IPS DF 6.9 (cell line): Measurements from ENCODE around the gene FNDC10.

Experiments
- DNase-seq: peaks from one replicate; pipeline ENCODE4 v3.0.0-alpha.2; 2013; ENCODE audit warnings: low read depth, low spot score
- H3K27ac ChIP-seq: one replicate; pipeline ENCODE4 v1.5.1; 2013; ENCODE audit warnings: low read length, control low read depth
- H3K27me3 ChIP-seq: 2 replicates; pipeline ENCODE4 v1.6.1; 2013; ENCODE audit warnings: mild to moderate bottlenecking, low read length; ENCODE audit not compliant: control insufficient read depth, insufficient read depth
- H3K36me3 ChIP-seq: 2 replicates; pipeline ENCODE4 v1.6.1; 2013; ENCODE audit warnings: low read length; ENCODE audit not compliant: control insufficient read depth, insufficient read depth
- H3K4me1 ChIP-seq: 2 replicates; pipeline ENCODE4 v1.6.1; 2013; ENCODE audit warnings: low read length; ENCODE audit not compliant: control insufficient read depth, insufficient read depth
- H3K4me3 ChIP-seq: 2 replicates; pipeline ENCODE4 v1.5.1; 2013; ENCODE audit warnings: mild to moderate bottlenecking, low read length
- H3K9me3 ChIP-seq: 2 replicates; pipeline ENCODE4 v1.6.1; 2013; ENCODE audit warnings: low read length, inconsistent platforms; ENCODE audit not compliant: control insufficient read depth, insufficient read depth
- WGBS: extraction: QIAGEN DNeasy Blood & Tissue Kit; methylation state at CpG from one replicate; pipeline ENCODE4 v1.1.7; 2013; ENCODE audit warnings: mixed read lengths, missing lambda C conversion rate; ENCODE audit not compliant: insufficient read length, insufficient coverage; 5-methylcytosine and 5-hydroxymethylcytosine counted together

The FNDC10 gene

GRCh38 chr1:1604374-1605033, 4.6 kb upstream of the FNDC10 start:
- DNase-seq = no peak
- Histone ChIP-seq H3K9me3 (no peaks in the 10 kb centered on the region), H3K4me3 (no peak overlapping the region), H3K36me3 (no peaks in the 10 kb centered on the region), H3K4me1 (peaks cover under 1% of the 10 kb centered on the region; the same call in 1 of the 2 replicates), H3K27me3 (peaks cover 3% of the 10 kb centered on the region; the same call in 1 of the 2 replicates), H3K27ac (no peak overlapping the region)
- WGBS = no CpG with 5 or more reads among the region's 15 CpGs

GRCh38 chr1:1603671-1604373, 3.9 kb upstream of the FNDC10 start:
- Histone ChIP-seq H3K4me1 (peaks cover 2% of the 10 kb centered on the region; the same call in 1 of the 2 replicates), H3K36me3 (no peaks in the 10 kb centered on the region), H3K4me3 (no peak overlapping the region), H3K9me3 (no peaks in the 10 kb centered on the region), H3K27ac (no peak overlapping the region), H3K27me3 (peaks cover 3% of the 10 kb centered on the region; the same call in 1 of the 2 replicates)
- no CpG with 5 or more reads among the region's 13 CpGs for WGBS
- no peak for DNase-seq

DNA sequence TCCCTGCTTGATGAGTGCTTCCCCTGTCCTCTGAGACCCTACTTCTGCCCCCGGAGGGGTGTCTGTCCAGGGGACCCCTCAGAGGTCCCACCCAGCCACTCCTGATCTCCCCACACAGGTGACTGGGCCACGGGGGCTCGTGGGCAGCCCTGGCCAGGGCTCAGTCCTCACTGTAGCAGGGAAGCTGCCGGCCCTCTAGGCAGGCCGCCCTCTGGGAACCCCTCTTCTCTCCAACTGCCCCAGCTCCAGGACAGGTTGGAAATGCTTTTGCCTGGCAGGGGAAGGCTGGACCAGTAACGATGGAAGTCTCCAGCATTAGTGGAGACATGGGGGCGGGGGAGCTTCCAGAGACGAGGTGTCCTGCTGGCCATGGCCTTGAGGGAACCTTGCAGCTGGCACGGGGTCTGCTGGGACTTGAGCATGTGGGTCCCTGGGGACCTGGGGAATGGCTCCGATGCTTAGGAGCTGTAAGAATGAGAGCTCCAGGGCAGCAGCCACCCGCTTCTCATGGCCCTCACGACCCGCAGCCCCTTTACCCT, 3.1 kb upstream of the FNDC10 start:
- WGBS = no CpG with 5 or more reads among the region's 13 CpGs
- no peaks in the 10 kb centered on the region for H3K36me3 ChIP-seq
- no peaks in the 10 kb centered on the region for H3K9me3 ChIP-seq
- DNase-seq = no peak
- H3K27ac ChIP-seq = no peak overlapping the region
- no peak overlapping the region for H3K4me3 ChIP-seq
- peaks cover 5% of the 10 kb centered on the region for H3K27me3 ChIP-seq
- peaks cover 3% of the 10 kb centered on the region; the same call in 1 of the 2 replicates for H3K4me1 ChIP-seq

DNA sequence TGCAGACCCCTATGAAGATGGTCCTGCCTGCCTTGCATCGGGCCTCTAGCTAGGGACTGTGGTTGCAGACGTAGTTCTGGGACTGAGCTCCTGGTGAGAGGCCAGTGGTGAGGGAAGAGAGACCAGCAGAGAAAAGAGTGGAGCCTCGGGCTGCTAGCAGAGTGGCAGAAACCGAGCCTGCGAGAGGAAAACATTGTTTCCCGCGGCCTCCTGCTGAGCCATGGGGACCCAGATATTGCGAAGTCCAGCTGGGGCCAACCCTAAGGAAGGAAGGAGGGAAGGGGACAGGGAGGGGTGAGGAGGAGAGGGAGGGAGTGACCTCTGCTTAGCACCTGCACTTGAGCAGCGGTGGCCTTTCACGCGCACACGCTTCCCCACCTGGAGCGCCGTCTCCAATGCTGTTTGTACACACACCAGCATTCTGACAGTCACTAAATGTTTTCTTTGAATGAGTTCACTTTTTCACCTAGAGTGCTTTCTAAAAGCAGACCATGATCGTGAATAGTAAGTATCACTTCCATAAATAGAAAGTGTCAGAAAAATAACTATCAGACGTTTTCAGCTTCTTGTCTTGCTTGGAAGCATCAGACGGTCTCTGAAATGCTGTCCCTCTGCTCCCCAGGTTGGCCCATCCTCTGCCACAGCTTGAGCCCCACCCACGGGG, 2.5 kb upstream of the FNDC10 start:
- Histone ChIP-seq H3K27ac (no peak overlapping the region), H3K9me3 (no peaks in the 10 kb centered on the region), H3K27me3 (peaks cover 5% of the 10 kb centered on the region), H3K4me1 (peaks cover 7% of the 10 kb centered on the region; the same call in 1 of the 2 replicates), H3K36me3 (no peaks in the 10 kb centered on the region), H3K4me3 (no peak overlapping the region)
- no peak for DNase-seq
- no CpG with 5 or more reads among the region's 18 CpGs for WGBS

- H3K4me1 ChIP-seq = peaks cover 12% of the 10 kb centered on the region
- no peaks in the 10 kb centered on the region for H3K9me3 ChIP-seq
- WGBS = no CpG with 5 or more reads among the region's 15 CpGs
- no peaks in the 10 kb centered on the region for H3K36me3 ChIP-seq
- peaks cover 5% of the 10 kb centered on the region for H3K27me3 ChIP-seq
- no peak for DNase-seq
- no peak overlapping the region for H3K27ac ChIP-seq
- no peak overlapping the region for H3K4me3 ChIP-seq
These were observed 1.8 kb upstream of the FNDC10 start for GRCh38 chr1:1601564-1602303.

GRCh38 chr1:1600861-1601563, 1.1 kb upstream of the FNDC10 start:
- Histone ChIP-seq H3K36me3 (no peaks in the 10 kb centered on the region), H3K9me3 (no peaks in the 10 kb centered on the region), H3K4me3 (no peak overlapping the region), H3K27ac (no peak overlapping the region), H3K4me1 (peaks cover 12% of the 10 kb centered on the region), H3K27me3 (peaks cover 5% of the 10 kb centered on the region)
- DNase-seq = no peak
- WGBS = no CpG with 5 or more reads among the region's 22 CpGs

DNA sequence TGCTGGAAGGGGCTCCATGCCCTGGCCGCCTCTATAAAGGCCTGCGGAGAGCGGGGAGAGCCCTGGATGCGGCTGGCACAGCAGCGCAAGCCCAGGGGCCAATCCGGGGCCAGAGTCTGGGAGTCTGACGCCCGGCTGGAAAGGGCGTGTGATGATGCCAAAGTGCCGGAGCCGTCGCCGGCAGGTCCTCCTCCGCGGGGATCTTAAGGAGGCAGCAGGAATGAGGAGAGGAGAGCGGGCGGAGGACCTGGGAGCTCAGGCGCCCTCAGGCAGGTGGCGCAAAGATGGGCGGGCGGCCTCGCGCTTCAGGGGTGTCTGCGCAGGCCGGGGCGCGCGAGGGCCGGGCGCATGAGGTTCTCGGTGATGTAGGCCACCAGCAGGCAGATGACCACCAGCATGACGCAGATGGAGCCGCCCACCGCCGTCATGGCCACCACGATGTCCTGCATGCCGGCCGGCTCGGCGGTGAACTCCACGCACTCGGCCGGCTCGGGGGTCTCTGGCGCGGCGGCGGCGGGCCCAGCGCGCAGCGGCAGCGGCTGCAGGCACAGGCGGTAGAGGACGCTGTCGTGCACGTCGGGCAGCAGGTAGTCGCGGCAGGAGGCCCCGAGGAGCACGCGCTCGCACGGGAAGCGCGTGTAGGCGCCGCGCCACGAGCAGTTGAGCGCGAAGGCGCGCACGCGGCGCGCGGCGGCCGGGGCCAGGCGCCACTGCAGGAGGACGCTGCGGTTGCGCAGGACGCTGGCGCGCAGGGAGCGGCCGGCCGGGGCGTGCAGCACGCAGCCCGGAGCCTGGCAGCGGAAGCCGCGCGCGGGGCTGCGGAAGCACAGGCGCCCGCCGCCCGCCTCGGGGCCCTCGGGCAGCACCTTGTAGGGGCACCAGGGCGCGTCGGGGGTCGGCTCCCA, 653 bp downstream of the FNDC10 start:
- Histone ChIP-seq H3K27ac (no peak overlapping the region), H3K4me1 (peaks cover 12% of the 10 kb centered on the region), H3K27me3 (peaks cover 5% of the 10 kb centered on the region), H3K4me3 (peak overlapping the region; percentile 43; the same call in 1 of the 2 replicates), H3K9me3 (no peaks in the 10 kb centered on the region), H3K36me3 (no peaks in the 10 kb centered on the region)
- WGBS = no CpG with 5 or more reads among the region's 111 CpGs
- no peak for DNase-seq

- Histone ChIP-seq H3K27ac (no peak overlapping the region), H3K4me3 (no peak overlapping the region), H3K9me3 (no peaks in the 10 kb centered on the region), H3K4me1 (peaks cover 12% of the 10 kb centered on the region), H3K36me3 (no peaks in the 10 kb centered on the region), H3K27me3 (peaks cover 5% of the 10 kb centered on the region)
- WGBS = no CpG with 5 or more reads among the region's 13 CpGs
- no peak for DNase-seq
These were observed 1.3 kb downstream of the FNDC10 start for GRCh38 chr1:1598720-1599029.

DNA sequence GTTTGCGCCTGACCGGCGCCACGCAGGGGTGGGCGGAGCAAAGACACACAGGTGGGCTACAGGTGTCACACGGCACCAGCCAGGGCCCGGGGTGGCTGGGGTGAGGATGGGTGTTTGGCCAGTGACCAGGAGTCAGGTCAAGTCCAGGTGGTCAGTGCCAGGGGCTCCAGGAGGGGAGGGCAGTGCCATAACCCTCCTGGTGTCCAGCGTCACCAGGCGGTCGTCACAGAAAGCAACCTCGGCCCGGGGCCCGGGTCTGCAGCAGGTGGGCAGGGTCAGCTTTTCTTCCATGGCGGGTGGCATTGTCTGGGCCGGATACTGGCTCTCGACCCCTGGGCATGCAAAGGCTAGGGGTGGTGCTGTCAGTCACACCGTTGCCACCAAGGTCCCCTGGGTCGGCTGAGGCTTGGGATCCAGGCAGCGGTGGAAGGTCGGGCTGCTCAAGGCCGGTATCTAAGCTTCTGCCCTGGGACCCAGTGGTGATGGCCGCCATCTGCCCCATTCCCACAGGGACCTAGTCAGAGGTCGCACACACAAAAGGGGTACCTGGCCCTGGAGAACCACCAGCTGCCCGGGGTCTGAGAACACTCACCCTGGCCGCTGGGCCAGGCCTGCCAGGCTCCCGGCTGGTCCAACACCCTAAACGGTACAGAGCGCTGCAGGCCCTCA, 1.8 kb downstream of the FNDC10 start:
- H3K9me3 ChIP-seq = no peaks in the 10 kb centered on the region
- H3K27me3 ChIP-seq = peaks cover 5% of the 10 kb centered on the region
- H3K4me1 ChIP-seq = peaks cover 12% of the 10 kb centered on the region
- no peak overlapping the region for H3K27ac ChIP-seq
- no peak overlapping the region for H3K4me3 ChIP-seq
- no CpG with 5 or more reads among the region's 28 CpGs for WGBS
- no peak for DNase-seq
- no peaks in the 10 kb centered on the region for H3K36me3 ChIP-seq
